HG02840 (cell line): ENCODE measurements around the gene ZNF534.
"Not testable (repeated sequence)": the region's sequence is repeated elsewhere in the genome, so short reads cannot be mapped to it uniquely, and the experiment has no call there.

Source experiments
- ATAC-seq: cut with Tn5 transposase; IDR thresholded peaks from one replicate; pipeline ENCODE4 v1.9.1; 2021; ENCODE audit warnings: mild to moderate bottlenecking, moderate library complexity, moderate number of reproducible peaks; ENCODE audit not compliant: unreplicated experiment, low FRiP score

Gene ZNF534

GRCh38 chr19:52428937-52429336 lies at the start of gene ZNF534:
ZNF534 (plus strand) TSS chr19:52429148; CDS start chr19:52431475, 2,327 bp downstream.
- no peak for ATAC-seq

DNA sequence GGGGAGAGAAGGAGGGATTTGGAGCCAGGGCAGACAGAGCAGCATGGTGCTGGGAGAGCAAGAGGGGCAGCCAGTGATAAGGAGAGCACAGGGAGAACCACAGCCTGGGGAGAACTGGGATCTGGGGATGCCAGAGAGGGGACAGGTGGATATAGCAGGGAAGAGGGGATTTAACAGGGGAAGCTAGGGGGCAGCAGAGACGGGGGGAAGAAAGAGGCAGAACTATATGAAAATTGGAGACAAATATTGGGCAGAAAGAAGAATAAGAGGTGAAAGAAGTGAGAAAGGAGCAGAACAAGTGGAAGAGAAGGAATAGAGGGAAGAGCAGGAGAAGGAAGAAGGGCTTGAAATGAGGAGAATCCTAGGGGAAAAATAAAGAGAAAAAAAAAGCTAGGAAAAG lies 37.8 kb upstream of the ZNF534 start:
- ATAC-seq, result no peak

DNA sequence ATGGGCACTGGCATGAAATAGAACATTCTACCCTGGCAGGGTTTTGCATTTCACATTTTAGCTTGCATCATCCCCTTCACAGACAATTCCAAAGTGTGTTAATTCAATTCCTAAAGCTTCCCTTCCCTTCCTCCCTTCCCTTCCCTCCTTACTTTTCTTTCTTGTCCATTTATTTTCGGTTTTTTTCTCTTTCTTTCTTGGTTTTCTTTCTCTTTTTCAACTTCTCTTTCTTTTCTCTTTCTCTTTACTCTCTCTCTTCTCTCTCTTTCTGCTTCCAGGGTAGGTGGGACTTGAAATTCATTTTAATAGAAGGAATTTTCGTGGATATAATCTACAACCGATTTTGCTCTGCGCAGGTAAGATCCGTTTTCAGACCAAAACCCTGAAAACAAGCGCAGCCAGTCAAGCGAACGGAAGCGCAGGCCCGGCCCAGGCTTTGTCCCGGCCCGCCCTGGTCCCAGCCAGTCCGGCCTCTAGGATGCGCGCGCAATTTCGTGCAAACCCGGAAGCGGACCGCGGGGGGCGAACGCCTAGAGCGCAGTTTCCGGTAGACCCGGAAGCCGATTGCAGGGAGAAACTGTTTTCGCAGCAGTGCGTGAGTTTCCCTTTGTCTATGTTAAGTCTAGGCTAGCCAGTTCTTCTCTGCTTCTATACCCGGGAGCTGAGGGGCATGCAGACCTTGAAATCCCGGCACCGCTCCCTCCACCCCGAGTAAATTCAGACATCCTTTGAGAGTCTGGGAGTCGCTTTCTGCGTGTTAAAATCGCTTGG lies 31.5 kb upstream of the ZNF534 start, which contains the start of gene ZNF528:
ZNF528 (plus strand) TSS at position 540 of the 771 bp plus-strand sequence. CDS start 4,165 bp downstream, outside the sequence.
- peak; percentile 73 for ATAC-seq

DNA sequence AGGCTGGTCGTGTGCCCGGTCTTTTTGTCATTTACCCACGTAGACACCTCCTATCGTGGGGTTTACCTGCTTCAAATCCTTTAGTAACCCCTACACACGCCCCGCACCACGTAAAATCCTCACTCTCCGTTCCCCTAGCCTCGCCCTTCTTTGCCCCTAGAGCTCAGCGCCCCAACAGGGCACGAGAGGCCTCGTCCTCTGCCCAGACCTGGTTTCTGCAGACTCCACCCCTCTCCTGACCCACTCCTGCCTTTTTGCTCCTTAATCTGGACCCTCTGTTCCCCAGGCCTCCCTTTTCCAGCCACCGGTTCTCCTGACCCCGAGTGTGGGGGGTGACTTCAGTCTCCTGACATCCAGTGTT lies 30.9 kb upstream of the ZNF534 start:
- no peak for ATAC-seq

GRCh38 chr19:52410276-52410675 lies 18.7 kb upstream of the ZNF534 start:
- no peak for ATAC-seq

- ATAC-seq, result no peak
Measured at GRCh38 chr19:52415711-52416110, 13.2 kb upstream of the ZNF534 start.

DNA sequence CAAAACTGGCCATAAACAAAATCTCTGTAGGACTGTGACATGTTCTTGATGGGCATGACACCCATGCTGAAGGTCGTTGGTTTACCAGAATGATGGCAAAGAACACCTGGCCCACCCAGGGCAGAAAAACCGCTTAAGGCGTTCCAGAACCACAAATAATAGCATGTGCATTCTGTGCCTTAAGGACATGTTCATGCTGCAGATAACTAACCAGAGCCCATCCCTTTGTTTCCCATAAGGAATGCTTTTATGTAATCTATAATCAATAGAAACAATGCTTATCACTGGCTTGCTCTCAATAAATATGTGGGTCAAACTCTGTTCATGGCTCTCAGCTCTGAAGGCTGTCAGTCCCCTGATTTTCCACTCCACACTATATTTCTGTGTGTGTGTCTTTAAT lies 13.2 kb downstream of the ZNF534 start:
- ATAC-seq, result no peak

DNA sequence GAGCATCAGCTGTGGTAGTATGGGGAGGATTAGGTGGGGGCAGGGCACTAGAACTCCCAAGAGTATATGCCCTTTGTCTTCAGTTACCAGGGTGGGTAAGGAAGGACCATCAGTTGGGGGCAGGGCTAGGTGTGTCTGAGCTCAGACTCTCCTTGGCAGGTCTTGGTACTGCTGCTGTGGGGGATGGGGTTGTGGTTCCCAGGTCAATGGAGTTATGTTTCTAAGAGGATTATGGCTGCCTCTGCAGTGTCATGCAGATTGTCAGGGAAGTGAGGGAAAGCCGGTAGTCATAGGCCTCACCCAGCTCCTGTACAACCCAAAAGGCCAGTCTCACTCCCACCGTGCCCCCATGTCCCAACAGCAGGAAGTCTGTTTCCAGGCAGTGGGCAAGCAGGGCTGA lies 15.6 kb downstream of the ZNF534 start:
- no peak for ATAC-seq

- ATAC-seq, result no peak
Measured at GRCh38 chr19:52451241-52451640, 22.3 kb downstream of the ZNF534 start.

- no peak for ATAC-seq
Measured at GRCh38 chr19:52453324-52454094, 24.6 kb downstream of the ZNF534 start, which contains the start of gene ZNF578. ZNF578 (plus strand) TSS chr19:52453553; CDS start chr19:52501846, 48,293 bp downstream.

- ATAC-seq, result no peak
Measured at GRCh38 chr19:52464798-52465470, 36.0 kb downstream of the ZNF534 start.

- ATAC-seq, result no peak
Measured at GRCh38 chr19:52473655-52474350, 44.9 kb downstream of the ZNF534 start.

- ATAC-seq, result no peak
Measured at GRCh38 chr19:52474351-52475127, 45.6 kb downstream of the ZNF534 start.

DNA sequence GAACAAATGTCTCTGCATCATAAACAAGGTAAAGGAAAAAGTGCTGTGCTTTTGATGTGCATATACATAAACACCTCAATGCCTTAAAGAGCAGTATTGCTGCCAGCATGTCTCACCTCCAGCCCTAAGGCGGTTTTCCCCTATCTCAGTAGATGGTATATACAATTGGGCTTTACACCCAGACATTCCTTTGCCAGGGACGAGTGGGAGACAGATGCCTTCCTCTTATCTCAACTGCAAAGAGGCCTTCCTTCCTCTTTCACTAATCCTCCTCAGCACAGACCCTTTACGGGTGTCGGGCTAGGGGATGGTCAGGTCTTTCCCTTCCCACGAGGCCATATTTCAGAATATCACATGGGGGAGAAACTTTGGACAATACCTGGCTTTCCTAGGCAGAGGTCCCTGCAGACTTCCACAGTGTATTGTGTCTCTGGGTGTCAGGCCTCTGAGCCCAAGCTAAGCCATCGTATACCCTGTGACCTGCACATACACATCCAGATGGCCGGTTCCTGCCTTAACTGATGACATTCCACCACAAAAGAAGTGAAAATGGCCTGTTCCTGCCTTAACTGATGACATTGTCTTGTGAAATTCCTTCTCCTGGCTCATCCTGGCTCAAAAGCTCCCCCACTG lies 55.3 kb downstream of the ZNF534 start:
- not testable (repeated sequence) for ATAC-seq

- not testable (repeated sequence) for ATAC-seq
Measured at GRCh38 chr19:52485064-52485463, 56.1 kb downstream of the ZNF534 start.

- not testable (repeated sequence) for ATAC-seq
Measured at GRCh38 chr19:52485561-52486240, 56.8 kb downstream of the ZNF534 start.

- ATAC-seq, result no peak
Measured at GRCh38 chr19:52492201-52492993, 63.4 kb downstream of the ZNF534 start.

- ATAC-seq, result no peak
Measured at GRCh38 chr19:52492994-52493470, 64.1 kb downstream of the ZNF534 start.
